K562 (cell line): ENCODE results near the gene P2RX5. TPM values are rescaled to one million over a fixed set of nuclear protein-coding genes. Genes with fewer than 3 reads are reported as not detected.

Experiments used
- DIDO1 ChIP-seq: fragments of 450-650 bp; IDR thresholded peaks from 2 replicates; pipeline ENCODE4 v1.6.1; 2016; ENCODE audit warnings: low read depth, missing biosample characterization, missing genetic modification characterization
- HBP1 ChIP-seq: fragments of 450-650 bp; formaldehyde crosslinking; IDR thresholded peaks from 2 replicates; pipeline ENCODE4 v1.4.0; 2022; ENCODE audit warnings: missing genetic modification characterization
- HNRNPL ChIP-seq: fragments of 200-400 bp; formaldehyde crosslinking; IDR thresholded peaks from 2 replicates; pipeline ENCODE4 v1.6.1; 2017; ENCODE audit warnings: low read depth, mild to moderate bottlenecking, low read length
- MTA1 ChIP-seq: fragments of 450-650 bp; IDR thresholded peaks from 2 replicates; pipeline ENCODE4 v1.6.1; 2017; ENCODE audit warnings: borderline replicate concordance
- NKRF ChIP-seq: fragments of 450-650 bp; IDR thresholded peaks from 2 replicates; pipeline ENCODE4 v1.6.1; 2016; ENCODE audit warnings: borderline replicate concordance
- SIN3A ChIP-seq, 2 experiments: fragments of 150-350 bp in 1 of 2; IDR thresholded peaks; 2 replicates each; pipeline ENCODE4 v1.6.1; 2011 to 2016; ENCODE audit warnings: borderline replicate concordance in 2 of 2, low read depth in 2 of 2, low read length in 2 of 2, mild to moderate bottlenecking in 2 of 2, moderate library complexity in 2 of 2; ENCODE audit not compliant: control insufficient read depth in 1 of 2
- XRCC4 ChIP-seq: IDR thresholded peaks from one replicate; pipeline ENCODE4 v1.6.1; 2011; ENCODE audit not compliant: insufficient read depth, insufficient read length; ENCODE audit errors: extremely low read depth
- ZNF609 ChIP-seq: sonication (generic); formaldehyde crosslinking; IDR thresholded peaks from 2 replicates; pipeline ENCODE4 v1.8.1; 2023; ENCODE audit warnings: missing genetic modification reagents, mild to moderate bottlenecking, borderline replicate concordance
- ZSCAN32 ChIP-seq: fragments of 450-650 bp; formaldehyde crosslinking; IDR thresholded peaks from 2 replicates; pipeline ENCODE4 v1.4.0; 2020; ENCODE audit warnings: mild to moderate bottlenecking, moderate library complexity
- polyA plus RNA-seq, 8 experiments: library from polyadenylated mRNA; depleted of rRNA in 4 of 8; stranded (reverse) in 5 of 8; unstranded in 3 of 8; fragments of >200 nt; fragmentation: Nextera tagmentation in 2 of 8; fragmentation: Illumina TruSeq in 1 of 8; extraction: Ambion mirVana in 2 of 8; extraction: Trizol in 1 of 8; gene quantifications; 2 replicates each; pipeline versions ENCODE4 v1.2.1 to v1.2.3, GENCODE V29; 2011 to 2014; ENCODE audit warnings: inconsistent platforms in 1 of 8, missing spikeins in 1 of 8
- total RNA-seq, 7 experiments: library from RNA; depleted of rRNA in 6 of 7; stranded (reverse); fragments of >200 nt in 6 of 7; fragmentation: Illumina TruSeq in 2 of 7; extraction: Trizol in 2 of 7; gene quantifications; 2 replicates each; pipeline versions ENCODE4 v1.2.1 to v1.2.3, GENCODE V29; 2011 to 2021; ENCODE audit warnings: low replicate concordance in 1 of 7
- TF ChIP-seq, protein P1 (sequence below): fragments of 450-650 bp; formaldehyde crosslinking; IDR thresholded peaks from 2 replicates; pipeline ENCODE4 v1.4.0; 2020; ENCODE audit warnings: mild to moderate bottlenecking, mixed read lengths

The P2RX5 gene
- total and polyA plus RNA-seq, 9 of the 15 experiments (the other 6 are each of a cell fraction or from before 2014, with no cell fraction given): 0.31 to 4.0 (median 1.3) TPM

GRCh38 chr17:3645310-3645709 lies 50.6 kb downstream of the P2RX5 start (continued):
- TF ChIP-seq NKRF (no peak), HBP1 (CRISPR knock-in tag) (no peak), SIN3A (IDR thresholded peaks at IDR 0.05; ENCODE audit: borderline replicate concordance in 2 of 2, control insufficient read depth in 1 of 2, low read depth in 2 of 2, low read length in 2 of 2) (no peak), DIDO1 (tag) (no peak), MTA1 (no peak), ZSCAN32 (no peak), ZNF609 (CRISPR knock-in tag) (no peak), XRCC4 (no peak), HNRNPL (no peak)
- TF ChIP-seq, protein P1, sequence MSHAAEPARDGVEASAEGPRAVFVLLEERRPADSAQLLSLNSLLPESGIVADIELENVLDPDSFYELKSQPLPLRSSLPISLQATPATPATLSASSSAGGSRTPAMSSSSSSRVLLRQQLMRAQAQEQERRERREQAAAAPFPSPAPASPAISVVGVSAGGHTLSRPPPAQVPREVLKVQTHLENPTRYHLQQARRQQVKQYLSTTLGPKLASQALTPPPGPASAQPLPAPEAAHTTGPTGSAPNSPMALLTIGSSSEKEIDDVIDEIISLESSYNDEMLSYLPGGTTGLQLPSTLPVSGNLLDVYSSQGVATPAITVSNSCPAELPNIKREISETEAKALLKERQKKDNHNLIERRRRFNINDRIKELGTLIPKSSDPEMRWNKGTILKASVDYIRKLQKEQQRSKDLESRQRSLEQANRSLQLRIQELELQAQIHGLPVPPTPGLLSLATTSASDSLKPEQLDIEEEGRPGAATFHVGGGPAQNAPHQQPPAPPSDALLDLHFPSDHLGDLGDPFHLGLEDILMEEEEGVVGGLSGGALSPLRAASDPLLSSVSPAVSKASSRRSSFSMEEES (CRISPR knock-in tag): no peak
